Endothelial cell of umbilical vein (primary cell): ENCODE data around the gene LRP6.

ENCODE experiments used
- EZH2 ChIP-seq: IDR thresholded peaks from 2 replicates; pipeline ENCODE4 v1.6.1; 2012; ENCODE audit warnings: borderline replicate concordance, low read depth, mild to moderate bottlenecking, moderate library complexity, low read length, inconsistent platforms; ENCODE audit not compliant: severe bottlenecking
- GATA2 ChIP-seq: IDR thresholded peaks from 2 replicates; pipeline ENCODE4 v1.7.0; 2011; ENCODE audit warnings: low read depth, mild to moderate bottlenecking, moderate library complexity, mixed read lengths, low read length; ENCODE audit not compliant: insufficient read length, insufficient read depth
- JUN ChIP-seq: IDR thresholded peaks from 2 replicates; pipeline ENCODE4 v1.6.1; 2011; ENCODE audit warnings: borderline replicate concordance, low read depth; ENCODE audit not compliant: insufficient read length, insufficient read depth
- MYC ChIP-seq: IDR thresholded peaks from one replicate; pipeline ENCODE4 v1.6.1; 2011; ENCODE audit warnings: mild to moderate bottlenecking, low read depth, low read length
- POLR2A ChIP-seq: IDR thresholded peaks from 2 replicates; pipeline ENCODE4 v1.6.1; 2012; ENCODE audit warnings: low read depth, mild to moderate bottlenecking, control low read depth, low read length
- POLR2AphosphoS5 ChIP-seq: IDR thresholded peaks from 2 replicates; pipeline ENCODE4 v1.6.1; 2012; ENCODE audit warnings: low read depth, mild to moderate bottlenecking, control low read depth, low read length, moderate library complexity; ENCODE audit not compliant: insufficient read depth
- TF ChIP-seq, protein P1 (sequence below), 2 donors: IDR thresholded peaks; 1 replicate in 1 of 2; 2 replicates in 1 of 2; pipeline ENCODE4 v1.5.1; 2011; ENCODE audit warnings: low read length in 2 of 2, mild to moderate bottlenecking in 2 of 2, moderate library complexity in 2 of 2, control low read depth in 1 of 2, inconsistent platforms in 1 of 2, low read depth in 1 of 2; ENCODE audit not compliant: insufficient read depth in 1 of 2; ENCODE audit errors: extremely low read depth in 1 of 2

DNA sequence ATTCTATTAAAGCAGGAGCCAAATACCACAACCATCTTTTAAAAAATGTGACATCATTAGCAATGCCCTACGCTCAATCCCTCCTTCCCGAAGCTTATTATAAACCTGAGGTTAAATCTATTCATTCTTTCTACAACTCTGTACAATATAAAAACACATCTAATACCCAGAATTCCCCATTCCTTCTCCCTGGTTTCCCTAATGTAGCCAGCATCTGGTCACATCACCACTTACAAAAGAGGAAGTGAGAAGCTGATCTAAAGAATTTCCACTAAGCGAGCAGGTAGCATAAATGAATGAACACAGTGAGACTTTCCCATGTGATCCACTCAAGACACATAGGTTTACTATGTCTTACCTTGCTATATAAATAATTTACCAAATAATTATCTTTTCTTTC is 90.4 kb downstream of the LRP6 start:
- TF ChIP-seq, protein P1, sequence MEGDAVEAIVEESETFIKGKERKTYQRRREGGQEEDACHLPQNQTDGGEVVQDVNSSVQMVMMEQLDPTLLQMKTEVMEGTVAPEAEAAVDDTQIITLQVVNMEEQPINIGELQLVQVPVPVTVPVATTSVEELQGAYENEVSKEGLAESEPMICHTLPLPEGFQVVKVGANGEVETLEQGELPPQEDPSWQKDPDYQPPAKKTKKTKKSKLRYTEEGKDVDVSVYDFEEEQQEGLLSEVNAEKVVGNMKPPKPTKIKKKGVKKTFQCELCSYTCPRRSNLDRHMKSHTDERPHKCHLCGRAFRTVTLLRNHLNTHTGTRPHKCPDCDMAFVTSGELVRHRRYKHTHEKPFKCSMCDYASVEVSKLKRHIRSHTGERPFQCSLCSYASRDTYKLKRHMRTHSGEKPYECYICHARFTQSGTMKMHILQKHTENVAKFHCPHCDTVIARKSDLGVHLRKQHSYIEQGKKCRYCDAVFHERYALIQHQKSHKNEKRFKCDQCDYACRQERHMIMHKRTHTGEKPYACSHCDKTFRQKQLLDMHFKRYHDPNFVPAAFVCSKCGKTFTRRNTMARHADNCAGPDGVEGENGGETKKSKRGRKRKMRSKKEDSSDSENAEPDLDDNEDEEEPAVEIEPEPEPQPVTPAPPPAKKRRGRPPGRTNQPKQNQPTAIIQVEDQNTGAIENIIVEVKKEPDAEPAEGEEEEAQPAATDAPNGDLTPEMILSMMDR (IDR thresholded peaks at IDR 0.05; ENCODE audit: extremely low read depth in 1 of 2, insufficient read depth in 1 of 2, low read depth in 1 of 2, low read length in 2 of 2): no peak
- no peak for TF ChIP-seq POLR2A
- TF ChIP-seq EZH2: no peak
- no peak for TF ChIP-seq POLR2AphosphoS5
- no peak for TF ChIP-seq MYC
- no peak for TF ChIP-seq GATA2
- no peak for TF ChIP-seq JUN
